HG03095 (cell line): ENCODE measurements around the gene ADD3.
A peak's percentile ranks its signal among the peaks of the same experiment; 100 is the strongest.

ENCODE experiments used
- ATAC-seq: cut with Tn5 transposase; IDR thresholded peaks from one replicate; pipeline ENCODE4 v1.9.1; 2021; ENCODE audit warnings: moderate library complexity; ENCODE audit not compliant: unreplicated experiment

Gene ADD3

GRCh38 chr10:110003524-110003885 lies 4.3 kb upstream of the ADD3 start:
- no peak for ATAC-seq

DNA sequence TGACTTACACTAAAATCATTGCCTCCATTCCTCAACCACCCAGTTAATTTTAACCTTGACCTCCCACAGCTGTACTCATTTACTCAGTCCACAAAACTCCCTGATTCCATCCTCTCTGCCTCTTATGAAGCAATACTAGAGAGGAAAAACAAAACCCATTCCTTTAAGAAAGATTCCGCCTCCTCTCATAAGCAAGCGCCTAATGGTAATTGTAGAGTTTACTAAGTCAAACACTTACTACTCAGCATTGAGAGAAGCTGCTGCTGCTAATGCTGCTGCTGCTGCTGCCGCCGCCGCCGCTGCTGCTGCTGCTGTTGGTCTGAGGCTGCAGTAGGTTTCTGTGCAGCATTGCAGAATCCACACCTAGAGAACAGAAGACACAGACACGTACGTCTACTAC lies 2.1 kb upstream of the ADD3 start:
- no peak for ATAC-seq

DNA sequence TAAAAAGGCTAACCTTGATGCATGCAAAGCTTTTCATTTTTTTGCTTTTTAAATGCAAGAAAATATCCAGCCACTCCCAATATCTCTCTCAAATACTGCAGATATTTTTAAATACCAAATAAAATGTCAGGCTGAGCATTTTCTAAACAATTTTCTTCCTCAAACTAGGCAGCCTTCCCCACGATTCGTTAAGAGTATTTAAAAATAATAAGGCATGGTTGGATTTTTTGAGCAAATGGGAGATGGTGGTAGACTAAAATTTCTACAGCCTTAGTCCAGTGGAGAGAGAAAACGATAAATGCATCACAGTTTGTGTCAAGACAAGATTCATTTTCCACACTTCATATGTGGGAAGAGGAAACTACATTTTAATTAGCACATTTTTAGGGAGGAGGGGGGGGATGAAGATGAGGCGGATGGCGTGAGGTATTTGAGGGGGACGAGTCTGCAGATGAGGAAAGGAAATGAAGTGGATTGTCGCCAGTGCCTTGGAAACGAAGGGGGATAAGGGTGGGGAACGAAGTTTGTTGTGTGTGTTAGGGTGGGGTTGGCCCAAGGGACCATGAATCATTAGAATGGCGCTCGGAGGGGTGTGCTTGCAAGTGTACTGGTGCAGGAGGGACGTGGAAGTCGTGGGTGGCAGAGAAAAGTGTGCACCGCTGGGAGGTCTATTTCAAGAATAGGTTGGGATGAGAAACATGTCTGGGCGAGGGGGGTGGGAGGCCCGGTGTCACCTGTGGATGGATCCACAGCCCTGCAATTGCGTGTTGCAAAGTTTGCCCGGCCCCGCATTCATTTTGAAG lies 1.2 kb upstream of the ADD3 start:
- no peak for ATAC-seq

DNA sequence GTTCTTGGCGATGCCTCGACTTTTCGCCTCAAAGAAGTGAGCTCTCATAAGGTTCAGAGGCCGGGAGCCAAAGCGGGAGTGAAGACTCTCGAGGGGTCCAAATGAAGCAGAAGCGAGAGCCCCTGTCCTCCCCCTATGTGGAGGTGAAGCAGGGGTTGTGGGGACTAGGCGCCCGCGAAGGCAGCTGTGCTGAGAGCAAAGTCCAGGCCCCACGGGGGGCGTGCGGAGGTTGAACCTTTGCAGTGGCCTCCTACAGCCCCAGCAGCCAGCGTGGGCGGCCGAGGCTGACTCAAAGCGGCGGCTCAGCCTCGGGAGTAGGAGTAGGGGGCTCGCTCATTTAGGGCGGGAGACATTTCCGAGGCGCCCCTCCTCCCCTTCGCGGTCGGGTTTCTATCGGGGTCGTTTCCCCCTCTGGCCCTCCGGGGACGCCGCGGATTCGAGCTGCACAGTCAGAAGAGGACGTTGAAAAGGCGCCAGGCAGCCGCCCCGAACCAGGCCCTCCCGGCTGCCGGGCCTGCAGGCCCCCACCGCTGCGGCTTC lies 553 bp upstream of the ADD3 start:
- ATAC-seq: peak; percentile 36

- ATAC-seq: no peak
These were observed 945 bp downstream of the ADD3 start for GRCh38 chr10:110008518-110009339.

DNA sequence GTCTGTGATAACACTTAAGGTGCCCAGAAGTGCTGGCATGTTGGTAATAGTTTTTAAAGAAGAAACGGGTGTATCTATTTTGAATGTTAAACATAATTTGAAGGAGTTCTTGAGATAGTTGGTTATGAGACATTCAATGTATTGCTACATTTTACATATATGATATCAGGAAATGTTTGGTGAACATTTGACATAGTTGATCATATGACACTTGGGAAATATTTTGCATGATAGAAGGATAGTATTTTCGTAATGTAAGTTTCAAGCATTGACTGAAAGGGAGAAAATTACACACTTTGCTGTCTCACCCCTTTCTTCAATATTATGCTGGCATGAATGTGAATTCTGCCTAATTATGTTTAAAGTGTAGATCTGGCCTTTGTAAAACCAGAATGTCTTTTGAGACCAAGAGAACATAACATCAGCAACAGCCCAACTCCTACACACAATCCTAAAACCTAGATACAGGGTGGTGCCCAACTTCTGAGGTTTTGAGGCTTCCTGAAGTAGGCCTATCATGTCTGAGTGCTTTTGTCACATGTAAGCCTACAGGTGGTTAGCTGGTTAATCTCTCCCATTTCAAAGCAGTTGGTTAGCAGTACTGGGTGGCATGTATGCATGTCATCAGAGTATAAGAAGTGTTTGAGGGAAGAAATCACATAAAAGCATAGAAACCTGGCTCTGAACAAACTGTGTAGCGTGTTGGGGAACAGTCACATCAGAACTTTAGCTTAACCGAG lies 2.1 kb downstream of the ADD3 start:
- peak; percentile 18 for ATAC-seq

DNA sequence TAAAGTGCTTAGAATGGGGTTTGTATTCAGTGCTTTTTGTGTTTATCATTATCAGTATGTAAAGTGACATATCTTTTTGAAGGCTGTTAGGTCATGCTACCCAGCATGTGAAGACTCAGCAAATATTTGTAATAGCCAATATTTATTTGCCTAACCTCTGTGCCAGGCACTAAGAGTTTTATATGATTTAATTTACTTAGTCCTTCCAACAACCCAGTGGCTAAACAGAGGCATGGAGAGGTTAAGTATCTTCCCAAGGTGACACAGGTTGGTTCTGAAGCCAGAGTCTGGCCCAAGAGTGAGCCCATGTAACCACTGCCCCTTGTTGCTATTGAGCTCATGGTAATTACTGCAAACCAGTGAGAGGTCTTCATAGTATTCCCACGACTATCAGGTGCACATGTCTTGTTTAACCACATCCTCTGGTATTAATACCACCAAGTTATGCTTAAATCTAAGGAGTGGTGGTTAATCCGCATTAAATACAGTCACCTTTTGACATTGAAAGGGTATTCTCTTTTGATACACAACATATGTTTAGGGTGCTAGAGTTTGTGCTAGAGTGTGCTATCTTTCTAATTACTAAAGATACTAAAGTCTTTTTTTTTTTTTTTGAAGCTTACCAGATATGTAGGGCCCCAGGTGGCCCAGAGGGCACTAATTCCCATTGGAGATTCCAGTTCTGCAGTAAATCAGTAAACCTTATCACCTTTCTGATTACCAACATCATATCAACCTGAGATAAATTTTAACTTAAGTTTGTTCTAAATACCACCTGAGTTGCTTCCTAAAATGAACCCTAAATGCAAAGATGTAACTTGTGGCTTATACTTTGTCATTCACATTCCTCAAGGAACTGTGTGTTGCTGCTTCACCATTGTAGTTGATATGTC lies 2.9 kb downstream of the ADD3 start:
- ATAC-seq: no peak

DNA sequence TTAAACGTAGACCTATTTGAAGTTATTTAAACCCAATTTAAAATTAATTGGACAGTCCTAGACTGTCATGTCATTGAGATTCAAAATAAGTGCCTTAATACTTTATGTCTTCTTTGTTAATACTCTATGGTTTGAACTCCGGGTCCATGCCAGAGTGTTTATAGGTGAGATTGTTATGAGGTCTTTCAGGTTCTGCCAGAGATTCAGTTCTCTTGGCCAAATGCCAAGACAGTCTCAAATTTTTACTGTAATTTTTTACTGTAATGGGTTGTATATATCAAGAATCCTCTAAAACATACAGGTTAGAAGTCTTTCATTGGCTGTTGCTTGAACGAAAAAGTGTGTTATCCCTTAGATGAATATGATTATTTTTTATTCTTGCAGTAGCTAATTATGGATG lies 3.9 kb downstream of the ADD3 start:
- no peak for ATAC-seq

GRCh38 chr10:110013630-110014293 lies 6.0 kb downstream of the ADD3 start:
- no peak for ATAC-seq

DNA sequence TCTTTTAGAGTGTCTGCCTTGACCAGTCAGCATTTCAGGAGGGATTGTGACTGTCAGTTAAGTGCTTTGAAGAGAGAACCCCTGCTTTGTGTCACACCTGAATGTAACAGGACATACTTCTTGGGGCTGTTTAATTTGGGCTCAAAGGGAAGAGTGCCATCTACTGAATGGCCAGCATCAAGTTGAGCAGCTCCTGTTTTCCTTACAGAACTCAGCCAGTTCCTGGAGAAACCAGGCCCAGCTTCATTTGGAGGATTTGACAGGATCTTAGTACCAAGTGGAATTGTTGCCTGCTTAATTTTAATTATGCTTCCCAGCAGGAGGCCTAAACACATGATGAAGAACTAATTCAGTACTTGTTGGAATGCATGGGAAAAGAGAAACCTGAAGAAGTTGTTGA lies 8.3 kb downstream of the ADD3 start:
- ATAC-seq: no peak

- no peak for ATAC-seq
These were observed 9.3 kb downstream of the ADD3 start for GRCh38 chr10:110017052-110017451.

GRCh38 chr10:110017907-110018306 lies 10.1 kb downstream of the ADD3 start:
- ATAC-seq: no peak

DNA sequence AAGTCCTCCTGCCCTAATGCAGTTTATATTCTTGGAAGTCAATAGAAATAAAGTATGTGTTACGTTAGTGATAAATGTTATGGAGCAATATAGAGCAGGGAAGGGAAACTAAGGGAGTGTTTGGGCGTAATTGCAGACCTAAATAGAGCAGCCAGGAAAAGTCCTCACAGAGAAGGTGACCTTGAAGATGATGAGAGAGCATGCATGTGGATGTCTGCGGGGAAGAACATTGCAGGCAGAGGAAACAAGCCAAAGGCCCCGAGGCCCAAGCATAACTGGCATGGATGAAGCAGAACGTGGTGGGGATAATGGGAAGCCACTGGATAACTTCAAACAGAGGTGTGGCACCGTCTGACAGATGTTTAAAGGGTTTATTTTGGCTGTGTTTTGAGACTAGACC lies 12.5 kb downstream of the ADD3 start:
- ATAC-seq: no peak

- ATAC-seq: no peak
These were observed 15.1 kb downstream of the ADD3 start for GRCh38 chr10:110022716-110023504.

GRCh38 chr10:110023785-110024465 lies 16.1 kb downstream of the ADD3 start:
- ATAC-seq: no peak

GRCh38 chr10:110029450-110029849 lies 21.7 kb downstream of the ADD3 start:
- no peak for ATAC-seq

GRCh38 chr10:110032801-110033700 lies 25.3 kb downstream of the ADD3 start:
- ATAC-seq: no peak
